HCT116 (cell line): ENCODE data around the gene CTIF. TPM values are rescaled to one million over a fixed set of nuclear protein-coding genes. Genes with fewer than 3 reads are reported as not detected.

ENCODE experiments used
- ATAC-seq: fragments of 200-7000 bp; cut with Tn5 transposase; 2 replicates; pipeline ENCODE4 v1.9.1; 2020; ENCODE audit warnings: mild to moderate bottlenecking, moderate library complexity
- BruUV-seq: library from RNA; stranded (reverse); fragments of 400-500 nt; replicated peaks from 2 replicates; lab custom pipeline; 2021; lab: Mats Ljungman, UMichigan
- CTCF ChIA-PET: fragments of 300-600 bp; sonication (Branson Sonifier 250); formaldehyde crosslinking; loops from one replicate; lab custom pipeline; 2021; ENCODE audit warnings: antibody characterized with exemption; lab: Charles Lee
- POLR2A ChIA-PET: fragments of 300-600, 350-600 bp; sonication (Branson Sonifier 250); formaldehyde crosslinking; loops from one replicate; lab custom pipeline; 2021; ENCODE audit warnings: antibody characterized with exemption; lab: Charles Lee
- RAD21 ChIA-PET, 2 experiments: fragments of 300-600 bp; sonication (Branson Sonifier 250); formaldehyde crosslinking; loops; one replicate each; lab custom pipeline; 2023; ENCODE audit warnings: low total read pairs in 2 of 2; ENCODE audit not compliant: uncharacterized antibody in 2 of 2, unreplicated experiment in 2 of 2, low non-redundant PET in 1 of 2; lab: Charles Lee
- DNase-seq: peaks from one replicate; pipeline ENCODE4 v3.0.0-alpha.2; 2010; ENCODE audit warnings: low read depth, low spot score
- H2AFZ ChIP-seq: fragments of 200-600 bp; shearing (Covaris generic), sonication (generic); 2 replicates; pipeline ENCODE4 v1.6.1; 2017; ENCODE audit warnings: low read depth, mixed run types, mixed read lengths, antibody characterized with exemption, low read length; ENCODE audit not compliant: poor library complexity, severe bottlenecking
- H3K27ac ChIP-seq: 2 replicates; pipeline ENCODE4 v1.5.1; 2012; ENCODE audit warnings: low read depth, low read length
- H3K27me3 ChIP-seq: fragments of 200-600 bp; sonication (generic); 2 replicates; pipeline ENCODE4 v1.6.1; 2016; ENCODE audit warnings: mixed run types, low read length, mixed read lengths; ENCODE audit not compliant: insufficient read depth
- H3K36me3 ChIP-seq, 2 experiments: fragments of 200-500 bp in 1 of 2; fragments of 200-600 bp in 1 of 2; sonication (Bioruptor generic) in 1 of 2; sonication (generic) in 1 of 2; 2 replicates each; pipeline versions ENCODE4 v1.5.1 to v1.6.1; 2014 to 2016; ENCODE audit warnings: low read length in 2 of 2, inconsistent platforms in 1 of 2, mixed read lengths in 1 of 2, mixed run types in 1 of 2; ENCODE audit not compliant: insufficient read depth in 2 of 2, control insufficient read depth in 1 of 2
- H3K4me1 ChIP-seq, 2 experiments: fragments of 200-600 bp in 1 of 2; sonication (generic) in 1 of 2; 2 replicates each; pipeline versions ENCODE4 v1.5.1 to v1.6.1; 2012 to 2017; ENCODE audit warnings: low read length in 2 of 2, inconsistent platforms in 1 of 2, mild to moderate bottlenecking in 1 of 2, mixed read lengths in 1 of 2, mixed run types in 1 of 2, moderate library complexity in 1 of 2; ENCODE audit not compliant: insufficient read depth in 2 of 2, control insufficient read depth in 1 of 2
- H3K4me2 ChIP-seq: fragments of 200-600 bp; sonication (generic); 2 replicates; pipeline ENCODE4 v1.6.1; 2017; ENCODE audit warnings: mixed run types, low read length, mixed read lengths
- H3K4me3 ChIP-seq, 2 experiments: fragments of 200-600 bp in 1 of 2; sonication (generic) in 1 of 2; replicated peaks in 1 of 2; 2 replicates each; pipeline ENCODE4 v1.5.1; 2011 to 2016; ENCODE audit warnings: low read length in 2 of 2, control low read depth in 1 of 2, low read depth in 1 of 2, mild to moderate bottlenecking in 1 of 2, mixed read lengths in 1 of 2, mixed run types in 1 of 2
- H3K79me2 ChIP-seq: fragments of 200-600 bp; sonication (generic); 2 replicates; pipeline ENCODE4 v1.6.1; 2017; ENCODE audit warnings: mild to moderate bottlenecking, mixed run types, low read length, moderate library complexity, mixed read lengths; ENCODE audit not compliant: insufficient read depth
- H3K9ac ChIP-seq: fragments of 200-600 bp; sonication (generic); 2 replicates; pipeline ENCODE4 v1.6.1; 2016; ENCODE audit warnings: low read length, mixed read lengths
- H3K9me2 ChIP-seq: fragments of 200-600 bp; sonication (generic), shearing (Covaris generic); 2 replicates; pipeline ENCODE4 v1.6.1; 2017; ENCODE audit warnings: mixed run types, mild to moderate bottlenecking, moderate library complexity; ENCODE audit not compliant: insufficient read depth
- H3K9me3 ChIP-seq, 2 experiments: fragments of 200-500 bp in 1 of 2; fragments of 200-600 bp in 1 of 2; sonication (Bioruptor generic) in 1 of 2; sonication (generic) in 1 of 2; 2 replicates each; pipeline ENCODE4 v1.6.1; 2014 to 2017; ENCODE audit warnings: low read length in 2 of 2, mixed read lengths in 2 of 2, inconsistent platforms in 1 of 2, low read depth in 1 of 2, mild to moderate bottlenecking in 1 of 2, mixed run types in 1 of 2, moderate library complexity in 1 of 2; ENCODE audit not compliant: control insufficient read depth in 1 of 2, insufficient read depth in 1 of 2
- H4K20me1 ChIP-seq: fragments of 200-600 bp; sonication (generic), shearing (Covaris generic); 2 replicates; pipeline ENCODE4 v1.6.1; 2017; ENCODE audit warnings: mixed run types, mild to moderate bottlenecking, moderate library complexity; ENCODE audit not compliant: insufficient read depth
- FOSL1 ChIP-seq: IDR thresholded peaks from 2 replicates; pipeline ENCODE4 v1.6.1; 2012; ENCODE audit warnings: low read depth
- JUND ChIP-seq: IDR thresholded peaks from 2 replicates; pipeline ENCODE4 v1.6.1; 2012
- MAX ChIP-seq: IDR thresholded peaks from 2 replicates; pipeline ENCODE4 v1.6.1; 2012
- RAD21 ChIP-seq: IDR thresholded peaks from 2 replicates; pipeline ENCODE4 v1.6.1; 2012; ENCODE audit warnings: low read depth, mild to moderate bottlenecking
- SP1 ChIP-seq: IDR thresholded peaks from 2 replicates; pipeline ENCODE4 v1.6.1; 2012; ENCODE audit warnings: low read depth
- intact Hi-C: fragments of 100-400 bp; cut with micrococcal nuclease; formaldehyde crosslinking; loops from 2 replicates; pipeline ENCODE4 v1.10.0; 2022
- total RNA-seq: library from RNA; stranded (reverse); gene quantifications from one replicate; pipeline ENCODE4 v1.2.1, GENCODE V29; 2021; ENCODE audit not compliant: unreplicated experiment
- TF ChIP-seq, protein P1 (sequence below): IDR thresholded peaks from 2 replicates; pipeline ENCODE4 v1.6.1; 2012
- TF ChIP-seq, protein P2 (sequence below): IDR thresholded peaks from 2 replicates; pipeline ENCODE4 v1.6.1; 2012; ENCODE audit warnings: low read depth
- TF ChIP-seq, protein P3 (sequence below): IDR thresholded peaks from 2 replicates; pipeline ENCODE4 v1.6.1; 2011; ENCODE audit warnings: mild to moderate bottlenecking, low read length, moderate library complexity; ENCODE audit not compliant: insufficient replicate concordance; ENCODE audit errors: extremely low read depth

The CTIF gene
- total RNA-seq, 1 experiment from 2014 or later = 19.7 TPM

GRCh38 chr18:48562075-48562474 lies 23.2 kb downstream of the CTIF start:
- Histone ChIP-seq H3K4me2 (no peak overlapping the region), H2AFZ (no peak overlapping the region), H4K20me1 (no peaks in the 10 kb centered on the region), H3K4me1 (peaks cover 9 to 23% of the 10 kb centered on the region in 2 experiments), H3K4me3 (no peak overlapping the region), H3K36me3 (no peaks in the 10 kb centered on the region), H3K9me3 (0 out of 4 replicates have a peak, but pooled peaks cover 0 to 3% of the 10 kb centered on the region in 2 experiments), H3K9me2 (no peaks in the 10 kb centered on the region), H3K79me2 (no peaks in the 10 kb centered on the region), H3K9ac (no peak overlapping the region), H3K27ac (no peak overlapping the region), H3K27me3 (no peaks in the 10 kb centered on the region)
- RAD21 ChIA-PET = no interaction called here
- CTCF ChIA-PET = no interaction called here
- ATAC-seq (no peak), DNase-seq (no peak)
- BruUV-seq = no TSS peak
- intact Hi-C loops = no loop called here
- POLR2A ChIA-PET = no interaction called here
- TF ChIP-seq, protein P1, sequence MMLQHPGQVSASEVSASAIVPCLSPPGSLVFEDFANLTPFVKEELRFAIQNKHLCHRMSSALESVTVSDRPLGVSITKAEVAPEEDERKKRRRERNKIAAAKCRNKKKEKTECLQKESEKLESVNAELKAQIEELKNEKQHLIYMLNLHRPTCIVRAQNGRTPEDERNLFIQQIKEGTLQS = no peak
- peak; percentile 26; the same call in 1 of the 2 replicates for TF ChIP-seq RAD21
- TF ChIP-seq, protein P2, sequence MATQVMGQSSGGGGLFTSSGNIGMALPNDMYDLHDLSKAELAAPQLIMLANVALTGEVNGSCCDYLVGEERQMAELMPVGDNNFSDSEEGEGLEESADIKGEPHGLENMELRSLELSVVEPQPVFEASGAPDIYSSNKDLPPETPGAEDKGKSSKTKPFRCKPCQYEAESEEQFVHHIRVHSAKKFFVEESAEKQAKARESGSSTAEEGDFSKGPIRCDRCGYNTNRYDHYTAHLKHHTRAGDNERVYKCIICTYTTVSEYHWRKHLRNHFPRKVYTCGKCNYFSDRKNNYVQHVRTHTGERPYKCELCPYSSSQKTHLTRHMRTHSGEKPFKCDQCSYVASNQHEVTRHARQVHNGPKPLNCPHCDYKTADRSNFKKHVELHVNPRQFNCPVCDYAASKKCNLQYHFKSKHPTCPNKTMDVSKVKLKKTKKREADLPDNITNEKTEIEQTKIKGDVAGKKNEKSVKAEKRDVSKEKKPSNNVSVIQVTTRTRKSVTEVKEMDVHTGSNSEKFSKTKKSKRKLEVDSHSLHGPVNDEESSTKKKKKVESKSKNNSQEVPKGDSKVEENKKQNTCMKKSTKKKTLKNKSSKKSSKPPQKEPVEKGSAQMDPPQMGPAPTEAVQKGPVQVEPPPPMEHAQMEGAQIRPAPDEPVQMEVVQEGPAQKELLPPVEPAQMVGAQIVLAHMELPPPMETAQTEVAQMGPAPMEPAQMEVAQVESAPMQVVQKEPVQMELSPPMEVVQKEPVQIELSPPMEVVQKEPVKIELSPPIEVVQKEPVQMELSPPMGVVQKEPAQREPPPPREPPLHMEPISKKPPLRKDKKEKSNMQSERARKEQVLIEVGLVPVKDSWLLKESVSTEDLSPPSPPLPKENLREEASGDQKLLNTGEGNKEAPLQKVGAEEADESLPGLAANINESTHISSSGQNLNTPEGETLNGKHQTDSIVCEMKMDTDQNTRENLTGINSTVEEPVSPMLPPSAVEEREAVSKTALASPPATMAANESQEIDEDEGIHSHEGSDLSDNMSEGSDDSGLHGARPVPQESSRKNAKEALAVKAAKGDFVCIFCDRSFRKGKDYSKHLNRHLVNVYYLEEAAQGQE = no peak
- TF ChIP-seq SP1 = no peak
- TF ChIP-seq, all 23 proteins: peak for 1

DNA sequence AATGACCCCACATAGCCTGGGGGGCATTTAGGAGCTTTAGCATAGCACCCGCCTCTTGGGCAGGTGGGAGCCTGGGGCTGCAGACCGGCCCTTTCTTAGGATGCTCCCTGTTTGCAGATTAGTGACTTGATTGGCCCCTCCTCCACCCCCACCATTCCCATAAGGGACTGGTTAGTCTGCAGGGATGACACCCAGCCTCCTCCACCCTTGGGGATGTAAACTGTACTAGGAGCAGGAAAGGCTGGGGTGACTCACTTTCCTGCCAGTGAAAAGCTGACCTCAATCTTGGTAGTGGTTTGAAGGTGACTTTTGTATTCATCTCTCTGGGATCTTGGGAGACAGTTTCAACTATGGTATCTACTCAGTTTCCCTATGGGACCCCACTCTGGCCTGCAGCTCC lies 24.2 kb downstream of the CTIF start:
- H3K79me2 ChIP-seq = no peaks in the 10 kb centered on the region
- intact Hi-C loops = no loop called here
- H3K4me3 ChIP-seq = no peak overlapping the region
- no peak overlapping the region for H2AFZ ChIP-seq
- RAD21 ChIA-PET = no interaction called here
- ATAC-seq = peak; percentile 90
- CTCF ChIA-PET = no interaction called here
- TF ChIP-seq MAX (no peak), JUND (peak; percentile 45), FOSL1 (peak; percentile 30; the same call in 1 of the 2 replicates)
- TF ChIP-seq, protein P1 = no peak
- TF ChIP-seq, protein P3, sequence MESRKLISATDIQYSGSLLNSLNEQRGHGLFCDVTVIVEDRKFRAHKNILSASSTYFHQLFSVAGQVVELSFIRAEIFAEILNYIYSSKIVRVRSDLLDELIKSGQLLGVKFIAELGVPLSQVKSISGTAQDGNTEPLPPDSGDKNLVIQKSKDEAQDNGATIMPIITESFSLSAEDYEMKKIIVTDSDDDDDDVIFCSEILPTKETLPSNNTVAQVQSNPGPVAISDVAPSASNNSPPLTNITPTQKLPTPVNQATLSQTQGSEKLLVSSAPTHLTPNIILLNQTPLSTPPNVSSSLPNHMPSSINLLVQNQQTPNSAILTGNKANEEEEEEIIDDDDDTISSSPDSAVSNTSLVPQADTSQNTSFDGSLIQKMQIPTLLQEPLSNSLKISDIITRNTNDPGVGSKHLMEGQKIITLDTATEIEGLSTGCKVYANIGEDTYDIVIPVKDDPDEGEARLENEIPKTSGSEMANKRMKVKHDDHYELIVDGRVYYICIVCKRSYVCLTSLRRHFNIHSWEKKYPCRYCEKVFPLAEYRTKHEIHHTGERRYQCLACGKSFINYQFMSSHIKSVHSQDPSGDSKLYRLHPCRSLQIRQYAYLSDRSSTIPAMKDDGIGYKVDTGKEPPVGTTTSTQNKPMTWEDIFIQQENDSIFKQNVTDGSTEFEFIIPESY = no peak
- no peaks in the 10 kb centered on the region for H3K9me2 ChIP-seq
- BruUV-seq = no TSS peak
- no peaks in the 10 kb centered on the region for H3K27me3 ChIP-seq
- peak overlapping the region; percentile 35 for H3K4me2 ChIP-seq
- H3K4me1 ChIP-seq = peaks cover 9 to 23% of the 10 kb centered on the region in 2 experiments
- no peak overlapping the region for H3K9ac ChIP-seq
- H4K20me1 ChIP-seq = no peaks in the 10 kb centered on the region
- POLR2A ChIA-PET = no interaction called here
- DNase-seq = no peak
- H3K36me3 ChIP-seq = no peaks in the 10 kb centered on the region
- 0 out of 4 replicates have a peak, but pooled peaks cover 0 to 3% of the 10 kb centered on the region in 2 experiments for H3K9me3 ChIP-seq
- no peak overlapping the region for H3K27ac ChIP-seq
